Measurements from ENCODE around the gene LINC00237.

Gene LINC00237

GRCh38 chr20:21104466-21104761, 1.7 kb downstream of the LINC00237 start:
- H3K27me3 ChIP-seq (replicated peaks in 2 of 5; ENCODE audit: control insufficient read depth in 4 of 5, insufficient read depth in 5 of 5, low read length in 4 of 5), result peaks cover 26 to 100% (median 63%) of the 10 kb centered on the region in 5 experiments
- H3K4me3 ChIP-seq (ENCODE audit: control insufficient read depth in 1 of 7, extremely low read depth in 1 of 7, insufficient read depth in 4 of 7, low read depth in 2 of 7, low read length in 6 of 7), result no peak overlapping the region
- POLR2A ChIA-PET, result no interaction called here
- H3K9me3 ChIP-seq (ENCODE audit: control extremely low read depth in 1 of 5, control insufficient read depth in 4 of 5, insufficient read depth in 2 of 5, low read depth in 1 of 5, low read length in 4 of 5), result peaks cover 0 to 7% (median 0%) of the 10 kb centered on the region in 5 experiments
- WGBS (ENCODE audit: insufficient coverage), result 0% methylated on average over 1 of the region's 5 CpGs
- H3K27ac ChIP-seq (ENCODE audit: insufficient read depth in 1 of 2, low read depth in 1 of 2, low read length in 2 of 2, poor library complexity in 1 of 2, severe bottlenecking in 2 of 2), result no peak overlapping the region
- H3K36me3 ChIP-seq (ENCODE audit: control insufficient read depth in 4 of 4, insufficient read depth in 4 of 4, low read length in 3 of 4), result no peaks in the 10 kb centered on the region
- DNase-seq, result no peak
- H3K4me1 ChIP-seq (ENCODE audit: control extremely low read depth in 1 of 4, control insufficient read depth in 4 of 4, insufficient read depth in 4 of 4, low read length in 3 of 4), result peaks cover 3 to 44% (median 36%) of the 10 kb centered on the region in 4 experiments
- CTCF ChIA-PET, result no interaction called here

- no peak for DNase-seq
Measured at GRCh38 chr20:21103582-21104465, 2.3 kb downstream of the LINC00237 start.

DNA sequence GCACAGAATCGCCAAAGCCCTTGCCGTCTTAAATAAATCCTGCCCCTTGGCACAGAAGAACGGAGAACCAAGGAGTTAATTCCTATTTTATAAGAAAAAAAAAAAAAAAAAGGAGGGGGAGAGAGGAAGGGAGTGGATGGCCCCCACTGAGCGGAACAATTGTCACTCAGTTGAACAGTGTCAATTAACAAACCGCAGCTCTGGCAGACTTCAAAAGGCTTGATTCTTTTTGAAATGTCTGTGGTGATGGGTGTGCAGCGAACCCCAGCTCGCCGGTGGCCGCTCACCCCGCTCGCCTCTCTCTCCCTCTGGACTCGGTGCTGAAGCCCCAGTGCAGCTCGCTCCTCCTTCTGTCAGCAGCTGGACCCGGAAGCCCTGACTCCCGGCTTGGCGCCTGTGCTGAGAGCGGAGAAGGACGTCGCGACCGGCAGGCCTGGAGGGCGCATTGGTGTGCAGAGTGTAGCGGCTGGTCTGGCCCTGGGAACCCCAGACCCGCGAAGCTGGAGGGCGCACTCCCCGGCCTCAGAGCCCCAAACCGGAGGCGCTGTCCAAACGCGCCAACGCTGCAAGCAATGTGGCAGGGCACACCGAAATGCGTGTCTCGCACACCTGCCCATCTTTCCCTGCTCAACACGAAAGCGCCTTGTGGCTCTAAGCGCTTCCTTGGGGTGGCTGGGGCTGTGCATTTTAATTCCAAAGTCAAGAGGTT, 3.4 kb downstream of the LINC00237 start:
- no peak overlapping the region for H3K27ac ChIP-seq (ENCODE audit: insufficient read depth in 1 of 2, low read depth in 1 of 2, low read length in 2 of 2, poor library complexity in 1 of 2, severe bottlenecking in 2 of 2)
- POLR2A ChIA-PET, result no interaction called here
- H3K27me3 ChIP-seq (replicated peaks in 2 of 5; ENCODE audit: control insufficient read depth in 4 of 5, insufficient read depth in 5 of 5, low read length in 4 of 5), result peaks cover 25 to 100% (median 64%) of the 10 kb centered on the region in 5 experiments
- H3K4me1 ChIP-seq (ENCODE audit: control extremely low read depth in 1 of 4, control insufficient read depth in 4 of 4, insufficient read depth in 4 of 4, low read length in 3 of 4), result peaks cover 3 to 44% (median 36%) of the 10 kb centered on the region in 4 experiments
- H3K4me3 ChIP-seq (ENCODE audit: control insufficient read depth in 1 of 7, extremely low read depth in 1 of 7, insufficient read depth in 4 of 7, low read depth in 2 of 7, low read length in 6 of 7), result peak overlapping the region in 4 of 7 experiments; percentile 2 to 45 (median 24)
- CTCF ChIA-PET, result interaction anchor here (0.6 to 1.3 kb wide), 3 partner anchors 21 to 410 kb away, joined by 3 to 4 read pairs (median 3); no protein-coding TSS in a partner anchor
- 5% methylated on average over 28 of the region's 38 CpGs for WGBS (ENCODE audit: insufficient coverage)
- peak in 2 of 3 donors; percentile 36 to 55 for DNase-seq
- H3K36me3 ChIP-seq (ENCODE audit: control insufficient read depth in 4 of 4, insufficient read depth in 4 of 4, low read length in 3 of 4), result no peaks in the 10 kb centered on the region
- H3K9me3 ChIP-seq (ENCODE audit: control extremely low read depth in 1 of 5, control insufficient read depth in 4 of 5, insufficient read depth in 2 of 5, low read depth in 1 of 5, low read length in 4 of 5), result peaks cover 0 to 4% (median 0%) of the 10 kb centered on the region in 5 experiments

More at GRCh38 chr20:21103582-21104465, 2.3 kb downstream of the LINC00237 start:
- ChIA-PET CTCF (no interaction called here), POLR2A (no interaction called here)
- Histone ChIP-seq H3K27ac (ENCODE audit: insufficient read depth in 1 of 2, low read depth in 1 of 2, low read length in 2 of 2, poor library complexity in 1 of 2, severe bottlenecking in 2 of 2) (no peak overlapping the region), H3K36me3 (ENCODE audit: control insufficient read depth in 4 of 4, insufficient read depth in 4 of 4, low read length in 3 of 4) (no peaks in the 10 kb centered on the region), H3K4me1 (ENCODE audit: control extremely low read depth in 1 of 4, control insufficient read depth in 4 of 4, insufficient read depth in 4 of 4, low read length in 3 of 4) (peaks cover 3 to 44% (median 36%) of the 10 kb centered on the region in 4 experiments), H3K27me3 (replicated peaks in 2 of 5; ENCODE audit: control insufficient read depth in 4 of 5, insufficient read depth in 5 of 5, low read length in 4 of 5) (peaks cover 26 to 100% (median 64%) of the 10 kb centered on the region in 5 experiments), H3K9me3 (ENCODE audit: control extremely low read depth in 1 of 5, control insufficient read depth in 4 of 5, insufficient read depth in 2 of 5, low read depth in 1 of 5, low read length in 4 of 5) (peaks cover 0 to 7% (median 0%) of the 10 kb centered on the region in 5 experiments), H3K4me3 (ENCODE audit: control insufficient read depth in 1 of 7, extremely low read depth in 1 of 7, insufficient read depth in 4 of 7, low read depth in 2 of 7, low read length in 6 of 7) (no peak overlapping the region)
- 11% methylated on average over 32 of the region's 32 CpGs for WGBS (ENCODE audit: insufficient coverage)

GRCh38 chr20:21101932-21102575, 4.1 kb downstream of the LINC00237 start:
- peak overlapping the region in 6 of 7 experiments; percentile 2 to 45 (median 16) for H3K4me3 ChIP-seq (ENCODE audit: control insufficient read depth in 1 of 7, extremely low read depth in 1 of 7, insufficient read depth in 4 of 7, low read depth in 2 of 7, low read length in 6 of 7)
- peak in 1 of 3 donors; percentile 26 for DNase-seq
- no peak overlapping the region for H3K27ac ChIP-seq (ENCODE audit: insufficient read depth in 1 of 2, low read depth in 1 of 2, low read length in 2 of 2, poor library complexity in 1 of 2, severe bottlenecking in 2 of 2)
- H3K9me3 ChIP-seq (ENCODE audit: control extremely low read depth in 1 of 5, control insufficient read depth in 4 of 5, insufficient read depth in 2 of 5, low read depth in 1 of 5, low read length in 4 of 5), result peaks cover 0 to under 1% (median 0%) of the 10 kb centered on the region in 5 experiments
- ChIA-PET POLR2A (interaction anchor here (0.6 kb wide), 1 partner anchor 27 kb away, joined by 4 read pairs; no protein-coding TSS in a partner anchor), CTCF (interaction anchor here (0.7 to 1.3 kb wide), 2 partner anchors 20 to 410 kb away, joined by 3 read pairs; no protein-coding TSS in a partner anchor)
- peaks cover 25 to 100% (median 64%) of the 10 kb centered on the region in 5 experiments for H3K27me3 ChIP-seq (replicated peaks in 2 of 5; ENCODE audit: control insufficient read depth in 4 of 5, insufficient read depth in 5 of 5, low read length in 4 of 5)
- WGBS (ENCODE audit: insufficient coverage), result 6% methylated on average over 31 of the region's 35 CpGs
- peaks cover 3 to 44% (median 36%) of the 10 kb centered on the region in 4 experiments for H3K4me1 ChIP-seq (ENCODE audit: control extremely low read depth in 1 of 4, control insufficient read depth in 4 of 4, insufficient read depth in 4 of 4, low read length in 3 of 4)
- H3K36me3 ChIP-seq (ENCODE audit: control insufficient read depth in 4 of 4, insufficient read depth in 4 of 4, low read length in 3 of 4), result no peaks in the 10 kb centered on the region

DNA sequence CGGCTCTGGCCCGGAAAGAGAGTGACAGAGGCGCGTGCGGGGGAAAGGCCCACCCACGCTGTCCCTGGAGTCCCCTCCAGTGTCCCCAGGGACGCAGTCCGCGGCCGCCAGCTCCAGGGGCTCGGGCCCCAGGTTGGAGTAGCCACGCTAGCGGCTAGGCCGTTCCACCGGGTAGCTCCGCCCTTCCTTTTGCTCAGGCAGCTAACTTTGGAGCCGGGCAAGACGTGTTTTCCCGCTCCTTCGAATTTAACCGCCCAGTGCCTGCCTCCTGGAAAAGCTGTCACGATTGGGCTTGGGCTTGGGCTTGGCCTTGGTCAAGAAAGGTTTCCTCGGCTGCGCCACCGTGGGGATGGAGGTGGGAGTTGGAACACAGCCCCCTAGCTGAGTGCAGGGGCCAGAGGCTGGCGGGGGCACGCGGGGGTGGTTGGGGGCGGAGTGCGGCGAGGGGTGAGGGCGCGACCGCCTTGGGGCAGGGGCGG, 4.7 kb downstream of the LINC00237 start:
- POLR2A ChIA-PET, result interaction anchor here (0.6 kb wide), 1 partner anchor 26 kb away, joined by 4 read pairs; no protein-coding TSS in a partner anchor
- Histone ChIP-seq H3K27me3 (replicated peaks in 2 of 5; ENCODE audit: control insufficient read depth in 4 of 5, insufficient read depth in 5 of 5, low read length in 4 of 5) (peaks cover 19 to 100% (median 67%) of the 10 kb centered on the region in 5 experiments), H3K4me1 (ENCODE audit: control extremely low read depth in 1 of 4, control insufficient read depth in 4 of 4, insufficient read depth in 4 of 4, low read length in 3 of 4) (peaks cover 3 to 44% (median 36%) of the 10 kb centered on the region in 4 experiments), H3K9me3 (ENCODE audit: control extremely low read depth in 1 of 5, control insufficient read depth in 4 of 5, insufficient read depth in 2 of 5, low read depth in 1 of 5, low read length in 4 of 5) (no peaks in the 10 kb centered on the region), H3K27ac (ENCODE audit: insufficient read depth in 1 of 2, low read depth in 1 of 2, low read length in 2 of 2, poor library complexity in 1 of 2, severe bottlenecking in 2 of 2) (no peak overlapping the region), H3K36me3 (ENCODE audit: control insufficient read depth in 4 of 4, insufficient read depth in 4 of 4, low read length in 3 of 4) (no peaks in the 10 kb centered on the region), H3K4me3 (ENCODE audit: control insufficient read depth in 1 of 7, extremely low read depth in 1 of 7, insufficient read depth in 4 of 7, low read depth in 2 of 7, low read length in 6 of 7) (peak overlapping the region in 2 of 7 experiments; percentile 9 to 54)
- no peak for DNase-seq
- 2% methylated on average over 28 of the region's 35 CpGs for WGBS (ENCODE audit: insufficient coverage)
- CTCF ChIA-PET, result interaction anchor here (1.3 kb wide), 1 partner anchor 411 kb away, joined by 3 read pairs; no protein-coding TSS in a partner anchor

GRCh38 chr20:21100578-21101452, 5.3 kb downstream of the LINC00237 start:
- Histone ChIP-seq H3K27me3 (replicated peaks in 2 of 5; ENCODE audit: control insufficient read depth in 4 of 5, insufficient read depth in 5 of 5, low read length in 4 of 5) (peaks cover 19 to 100% (median 73%) of the 10 kb centered on the region in 5 experiments), H3K27ac (ENCODE audit: insufficient read depth in 1 of 2, low read depth in 1 of 2, low read length in 2 of 2, poor library complexity in 1 of 2, severe bottlenecking in 2 of 2) (no peak overlapping the region), H3K4me3 (ENCODE audit: control insufficient read depth in 1 of 7, extremely low read depth in 1 of 7, insufficient read depth in 4 of 7, low read depth in 2 of 7, low read length in 6 of 7) (peak overlapping the region in 5 of 7 experiments; percentile 28 to 70 (median 54)), H3K4me1 (ENCODE audit: control extremely low read depth in 1 of 4, control insufficient read depth in 4 of 4, insufficient read depth in 4 of 4, low read length in 3 of 4) (peaks cover 3 to 42% (median 36%) of the 10 kb centered on the region in 4 experiments), H3K9me3 (ENCODE audit: control extremely low read depth in 1 of 5, control insufficient read depth in 4 of 5, insufficient read depth in 2 of 5, low read depth in 1 of 5, low read length in 4 of 5) (no peaks in the 10 kb centered on the region), H3K36me3 (ENCODE audit: control insufficient read depth in 4 of 4, insufficient read depth in 4 of 4, low read length in 3 of 4) (no peaks in the 10 kb centered on the region)
- ChIA-PET POLR2A (no interaction called here), CTCF (no interaction called here)
- peak in 1 of 3 donors; percentile 52 for DNase-seq
- WGBS (ENCODE audit: insufficient coverage), result 2% methylated on average over 42 of the region's 64 CpGs

Measured in common myeloid progenitor, CD34-positive (primary cell).